Mammary epithelial cell (primary cell): Measurements from ENCODE around the gene BECN2.

Experiments
- CTCF ChIP-seq, 2 donors: IDR thresholded peaks in 1 of 2; conservative IDR thresholded peaks in 1 of 2; 2 replicates each; pipeline ENCODE4 v1.5.1; 2011 to 2012; ENCODE audit warnings: inconsistent platforms in 2 of 2, low read length in 2 of 2, mild to moderate bottlenecking in 2 of 2, control low read depth in 1 of 2, low read depth in 1 of 2; ENCODE audit not compliant: insufficient read depth in 1 of 2; ENCODE audit errors: extremely low read depth in 1 of 2
- EZH2 ChIP-seq: IDR thresholded peaks from 2 replicates; pipeline ENCODE4 v1.6.1; 2012; ENCODE audit warnings: low read length, inconsistent platforms, borderline replicate concordance

GRCh38 chr1:241947354-241947753, 10.2 kb upstream of the BECN2 start:
- no peak for TF ChIP-seq EZH2
- TF ChIP-seq CTCF (conservative IDR thresholded peaks at IDR 0.05 in 1 of 2, IDR thresholded peaks at IDR 0.05 in 1 of 2; ENCODE audit: extremely low read depth in 1 of 2, insufficient read depth in 1 of 2, low read depth in 1 of 2, low read length in 2 of 2), result no peak
